ENCODE data around the gene NPSR1. TPM values are rescaled to one million over a fixed set of nuclear protein-coding genes. Genes with fewer than 3 reads are reported as not detected.

NPSR1 gene
- total RNA-seq, 2 donors from 2014 or later, result not detected

- Histone ChIP-seq H3K27ac (no peak overlapping the region), H3K4me3 (no peak overlapping the region), H3K4me1 (replicated peaks) (no peaks in the 10 kb centered on the region), H3K9me3 (no peaks in the 10 kb centered on the region), H3K36me3 (no peaks in the 10 kb centered on the region), H3K27me3 (replicated peaks; ENCODE audit: insufficient read depth) (no peaks in the 10 kb centered on the region)
- DNase-seq (ENCODE audit: low spot score), result peak; percentile 36
- WGBS, result 55% methylated on average over 7 of the region's 7 CpGs
- intact Hi-C loops (cut with DNase I), result loop anchor here (2.0 to 10.0 kb wide), 2 partner anchors 213 to 711 kb away; partner anchors contain the start of gene DPY19L1
- TF ChIP-seq POLR2AphosphoS5 (IDR thresholded peaks at IDR 0.05), result no peak
- TF ChIP-seq CTCF (IDR thresholded peaks at IDR 0.05), result peak; percentile 35 to 70 (median 59)
Measured at GRCh38 chr7:34823650-34824258, 165.7 kb downstream of the NPSR1 start.

DNA sequence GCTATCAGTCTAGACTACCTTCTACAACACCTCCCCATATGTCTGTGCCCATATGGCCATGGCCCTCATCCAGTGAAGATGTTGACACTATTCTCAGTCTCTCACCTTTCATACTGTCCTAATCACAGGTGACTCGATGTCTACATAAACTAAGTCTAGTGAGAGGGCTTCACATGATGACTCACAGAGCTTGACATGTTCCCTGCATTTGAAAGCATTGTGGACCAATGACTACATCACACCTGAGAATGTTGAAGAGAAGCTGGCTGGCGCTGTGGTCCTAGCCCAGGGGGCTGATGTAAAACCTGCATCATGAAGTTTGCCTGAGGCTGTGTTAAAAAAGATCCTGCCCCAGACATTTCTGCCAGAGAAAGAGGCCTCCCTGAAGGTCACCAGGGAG lies 167.2 kb downstream of the NPSR1 start:
- no peak for DNase-seq (ENCODE audit: low spot score)
- no peaks in the 10 kb centered on the region for H3K36me3 ChIP-seq
- no peaks in the 10 kb centered on the region for H3K27me3 ChIP-seq (replicated peaks; ENCODE audit: insufficient read depth)
- no peaks in the 10 kb centered on the region for H3K9me3 ChIP-seq
- intact Hi-C loops (cut with DNase I), result loop anchor here (10.0 kb wide), 1 partner anchor 710 kb away; no protein-coding TSS in a partner anchor
- no peak overlapping the region for H3K4me3 ChIP-seq
- WGBS, result 91% methylated on average over 2 of the region's 2 CpGs
- H3K4me1 ChIP-seq (replicated peaks), result no peaks in the 10 kb centered on the region
- no peak for TF ChIP-seq POLR2AphosphoS5 (IDR thresholded peaks at IDR 0.05)
- no peak for TF ChIP-seq POLR2A (IDR thresholded peaks at IDR 0.05)
- TF ChIP-seq CTCF (IDR thresholded peaks at IDR 0.05), result no peak
- H3K27ac ChIP-seq, result no peak overlapping the region

GRCh38 chr7:34830390-34830789 lies 172.4 kb downstream of the NPSR1 start:
- H3K9me3 ChIP-seq, result no peaks in the 10 kb centered on the region
- no peaks in the 10 kb centered on the region for H3K27me3 ChIP-seq (replicated peaks; ENCODE audit: insufficient read depth)
- WGBS, result 57% methylated on average over 3 of the region's 3 CpGs
- no peaks in the 10 kb centered on the region for H3K4me1 ChIP-seq (replicated peaks)
- intact Hi-C loops (cut with DNase I), result no loop called here
- TF ChIP-seq POLR2AphosphoS5 (IDR thresholded peaks at IDR 0.05) (no peak), POLR2A (IDR thresholded peaks at IDR 0.05) (no peak), CTCF (IDR thresholded peaks at IDR 0.05) (no peak)
- H3K4me3 ChIP-seq, result no peak overlapping the region
- no peaks in the 10 kb centered on the region for H3K36me3 ChIP-seq
- DNase-seq (ENCODE audit: low spot score), result no peak
- no peak overlapping the region for H3K27ac ChIP-seq

DNA sequence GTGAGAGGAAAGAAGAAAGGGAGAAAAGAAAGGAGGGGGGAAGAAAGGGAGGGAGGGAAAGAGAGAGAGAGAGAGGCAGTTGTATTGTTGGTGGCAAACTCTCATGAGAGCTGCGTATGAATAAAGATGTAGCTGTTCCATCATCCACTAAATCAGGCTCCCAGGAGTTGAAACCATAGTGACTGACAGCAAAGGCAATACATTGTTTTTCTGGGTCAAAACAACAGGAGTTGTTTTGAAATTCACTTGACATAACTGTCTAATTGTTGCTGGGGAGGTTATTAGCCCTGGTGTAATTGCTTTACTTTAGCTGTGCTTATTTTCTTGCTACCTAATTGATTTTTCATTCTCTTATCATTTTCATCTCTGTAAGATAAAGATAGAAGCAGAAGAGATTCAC lies 173.4 kb downstream of the NPSR1 start:
- Histone ChIP-seq H3K9me3 (no peaks in the 10 kb centered on the region), H3K36me3 (no peaks in the 10 kb centered on the region), H3K4me3 (no peak overlapping the region), H3K4me1 (replicated peaks) (no peaks in the 10 kb centered on the region), H3K27me3 (replicated peaks; ENCODE audit: insufficient read depth) (no peaks in the 10 kb centered on the region), H3K27ac (no peak overlapping the region)
- WGBS, result 91% methylated on average over 1 of the region's 1 CpG
- intact Hi-C loops (cut with DNase I), result no loop called here
- TF ChIP-seq POLR2A (IDR thresholded peaks at IDR 0.05) (no peak), CTCF (IDR thresholded peaks at IDR 0.05) (no peak), POLR2AphosphoS5 (IDR thresholded peaks at IDR 0.05) (no peak)
- no peak for DNase-seq (ENCODE audit: low spot score)

DNA sequence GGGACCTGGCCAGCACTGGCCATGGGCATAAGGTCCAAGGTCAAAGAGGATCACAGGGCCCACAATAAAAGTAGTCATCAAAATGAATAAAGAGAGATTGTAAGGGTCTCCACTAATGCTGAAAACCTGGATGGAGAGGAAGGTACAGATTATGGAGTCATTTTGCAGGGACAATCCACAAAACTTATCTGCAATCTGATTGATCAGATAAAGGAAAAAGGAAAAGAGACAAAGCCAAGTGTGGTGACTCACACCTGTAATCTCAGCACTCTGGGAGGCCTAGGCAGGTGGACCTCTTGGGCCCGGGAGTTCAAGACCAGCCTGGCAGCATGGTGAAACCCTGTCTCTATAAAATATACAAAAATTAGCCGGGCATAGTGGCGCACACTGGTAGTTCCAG lies 174.0 kb downstream of the NPSR1 start:
- no peaks in the 10 kb centered on the region for H3K36me3 ChIP-seq
- H3K27ac ChIP-seq, result no peak overlapping the region
- no peak for DNase-seq (ENCODE audit: low spot score)
- no peak overlapping the region for H3K4me3 ChIP-seq
- intact Hi-C loops (cut with DNase I), result no loop called here
- no peaks in the 10 kb centered on the region for H3K9me3 ChIP-seq
- no peaks in the 10 kb centered on the region for H3K4me1 ChIP-seq (replicated peaks)
- 97% methylated on average over 3 of the region's 3 CpGs for WGBS
- H3K27me3 ChIP-seq (replicated peaks; ENCODE audit: insufficient read depth), result no peaks in the 10 kb centered on the region
- TF ChIP-seq POLR2AphosphoS5 (IDR thresholded peaks at IDR 0.05) (no peak), POLR2A (IDR thresholded peaks at IDR 0.05) (no peak), CTCF (IDR thresholded peaks at IDR 0.05) (no peak)

Measured in prostate gland (tissue), 2 donors.